ENCODE measurements around the gene JAK1. TPM values are rescaled to one million over a fixed set of nuclear protein-coding genes. Genes with fewer than 3 reads are reported as not detected.

Gene JAK1
- total RNA-seq, 6 experiments from 2014 or later = 48.0 to 71.6 (median 66.5) TPM

DNA sequence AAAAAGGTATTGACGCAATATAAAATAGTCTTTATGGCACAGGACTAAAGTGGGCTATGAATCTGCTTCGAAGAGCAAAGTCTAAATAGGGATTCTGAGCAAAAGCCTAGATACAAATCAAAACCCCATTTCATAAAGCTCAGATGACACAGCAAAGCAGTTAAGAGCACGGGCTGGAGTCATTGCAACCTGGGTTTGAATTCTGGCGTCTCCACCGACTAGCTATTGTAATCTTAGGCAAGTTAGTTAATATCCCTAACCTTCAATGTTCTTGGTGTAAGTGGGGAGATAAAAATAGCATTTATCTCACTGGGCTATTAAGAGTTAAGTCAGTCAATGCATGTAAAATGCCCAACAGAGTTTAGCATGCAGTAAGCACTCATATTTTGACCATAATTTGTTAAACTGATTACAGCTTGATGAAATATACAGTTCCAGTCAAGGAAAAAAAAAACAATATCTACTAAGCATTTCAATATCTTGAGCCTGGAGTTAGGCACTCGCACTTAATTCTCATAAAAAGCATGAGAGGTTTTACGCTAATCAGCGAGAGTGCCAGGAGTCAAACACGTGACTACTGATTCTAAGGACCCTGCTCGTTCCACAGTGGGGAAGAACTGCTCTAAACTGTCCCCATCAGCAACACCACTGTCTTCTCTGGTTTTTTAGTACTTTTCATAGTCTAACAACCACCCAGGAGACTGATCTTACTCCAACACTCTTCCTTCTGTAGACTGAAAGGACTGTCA, 75.5 kb downstream of the JAK1 start:
- peak in 1 of 4 donors; percentile 32 for ATAC-seq
- H3K4me1 ChIP-seq = peaks cover 0 to 13% (median 0%) of the 10 kb centered on the region in 4 donors
- intact Hi-C loops (cut with DNase I) = loop anchor here in 1 of 2 donors (10.0 kb wide), 1 partner anchor 74 kb away; the partner anchor contains the start of gene JAK1
- no peak for TF ChIP-seq POLR2A (IDR thresholded peaks at IDR 0.05)
- TF ChIP-seq, protein P1, sequence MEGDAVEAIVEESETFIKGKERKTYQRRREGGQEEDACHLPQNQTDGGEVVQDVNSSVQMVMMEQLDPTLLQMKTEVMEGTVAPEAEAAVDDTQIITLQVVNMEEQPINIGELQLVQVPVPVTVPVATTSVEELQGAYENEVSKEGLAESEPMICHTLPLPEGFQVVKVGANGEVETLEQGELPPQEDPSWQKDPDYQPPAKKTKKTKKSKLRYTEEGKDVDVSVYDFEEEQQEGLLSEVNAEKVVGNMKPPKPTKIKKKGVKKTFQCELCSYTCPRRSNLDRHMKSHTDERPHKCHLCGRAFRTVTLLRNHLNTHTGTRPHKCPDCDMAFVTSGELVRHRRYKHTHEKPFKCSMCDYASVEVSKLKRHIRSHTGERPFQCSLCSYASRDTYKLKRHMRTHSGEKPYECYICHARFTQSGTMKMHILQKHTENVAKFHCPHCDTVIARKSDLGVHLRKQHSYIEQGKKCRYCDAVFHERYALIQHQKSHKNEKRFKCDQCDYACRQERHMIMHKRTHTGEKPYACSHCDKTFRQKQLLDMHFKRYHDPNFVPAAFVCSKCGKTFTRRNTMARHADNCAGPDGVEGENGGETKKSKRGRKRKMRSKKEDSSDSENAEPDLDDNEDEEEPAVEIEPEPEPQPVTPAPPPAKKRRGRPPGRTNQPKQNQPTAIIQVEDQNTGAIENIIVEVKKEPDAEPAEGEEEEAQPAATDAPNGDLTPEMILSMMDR (IDR thresholded peaks at IDR 0.05) = no peak
- H3K9me3 ChIP-seq = no peaks in the 10 kb centered on the region
- DNase-seq = no peak
- no peaks in the 10 kb centered on the region for H3K27me3 ChIP-seq
- WGBS (ENCODE audit: insufficient coverage, low coverage, low lambda C conversion rate, missing lambda C conversion rate) = 75% methylated on average over 8 of the region's 10 CpGs
- H3K36me3 ChIP-seq = no peaks in the 10 kb centered on the region
- H3K27ac ChIP-seq = peak overlapping the region in 1 of 3 donors; percentile 1
- H3K4me3 ChIP-seq = no peak overlapping the region

DNA sequence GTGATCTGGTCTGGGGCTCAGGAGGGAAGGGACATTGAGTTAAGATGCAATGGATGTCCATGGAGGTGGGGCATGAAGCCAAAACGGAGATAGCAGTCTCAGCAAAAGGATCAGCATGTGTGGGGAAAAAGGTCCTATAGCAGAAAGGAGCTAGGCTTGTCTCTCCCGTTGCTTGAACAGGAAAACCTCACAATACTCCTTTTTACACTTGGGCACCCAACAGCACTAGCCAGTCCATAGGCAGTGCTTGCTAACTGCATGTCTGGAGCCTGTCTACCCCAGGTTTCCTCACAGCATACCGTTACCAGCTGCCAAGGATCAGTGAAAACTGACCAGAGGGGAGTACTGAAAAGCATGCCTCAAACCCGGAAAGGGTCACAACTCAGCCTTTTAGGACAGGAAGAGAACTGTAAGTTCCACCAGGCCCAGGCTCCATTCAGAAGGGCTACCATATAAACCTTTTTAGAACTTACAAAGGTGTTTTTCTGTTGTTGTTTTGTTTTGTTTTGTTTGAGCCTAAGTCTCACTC, 78.6 kb downstream of the JAK1 start:
- Histone ChIP-seq H3K27me3 (no peaks in the 10 kb centered on the region), H3K4me3 (no peak overlapping the region), H3K36me3 (peaks cover 0 to 6% (median 0%) of the 10 kb centered on the region in 4 donors), H3K4me1 (no peaks in the 10 kb centered on the region), H3K27ac (no peak overlapping the region), H3K9me3 (no peaks in the 10 kb centered on the region)
- DNase-seq (no peak), ATAC-seq (peak in 2 of 4 donors; percentile 20 to 26)
- 67% methylated on average over 4 of the region's 4 CpGs for WGBS (ENCODE audit: insufficient coverage, low coverage, low lambda C conversion rate, missing lambda C conversion rate)
- TF ChIP-seq, protein P1 (IDR thresholded peaks at IDR 0.05) = no peak
- no peak for TF ChIP-seq POLR2A (IDR thresholded peaks at IDR 0.05)
- intact Hi-C loops (cut with DNase I) = no loop called here

DNA sequence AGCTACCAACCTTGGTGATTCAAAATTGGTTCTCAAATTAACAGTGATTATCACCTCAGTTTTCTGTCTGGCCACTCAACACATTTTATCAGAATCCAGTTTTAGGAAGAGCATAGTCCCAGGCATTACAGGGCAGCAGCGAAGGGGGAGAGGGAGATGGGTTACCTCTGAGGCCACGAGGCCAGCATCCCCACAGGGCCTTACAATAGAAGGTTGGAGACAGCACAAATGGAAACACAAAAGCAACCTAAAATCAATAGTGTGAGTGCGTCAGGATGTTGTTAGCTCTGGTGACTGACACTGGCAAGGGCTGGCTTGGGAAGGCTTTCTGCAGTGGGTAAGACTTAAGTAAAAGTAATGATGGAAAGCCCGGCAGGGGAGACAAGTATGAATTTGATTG, 79.5 kb downstream of the JAK1 start:
- intact Hi-C loops (cut with DNase I) = no loop called here
- Histone ChIP-seq H3K27me3 (no peaks in the 10 kb centered on the region), H3K4me1 (no peaks in the 10 kb centered on the region), H3K27ac (no peak overlapping the region), H3K4me3 (no peak overlapping the region), H3K9me3 (no peaks in the 10 kb centered on the region), H3K36me3 (peaks cover 0 to 6% (median 0%) of the 10 kb centered on the region in 4 donors)
- TF ChIP-seq, protein P1 (IDR thresholded peaks at IDR 0.05) = no peak
- TF ChIP-seq POLR2A (IDR thresholded peaks at IDR 0.05) = no peak
- ATAC-seq (no peak), DNase-seq (no peak)
- 80% methylated on average over 4 of the region's 4 CpGs for WGBS (ENCODE audit: insufficient coverage, low coverage, low lambda C conversion rate, missing lambda C conversion rate)

DNA sequence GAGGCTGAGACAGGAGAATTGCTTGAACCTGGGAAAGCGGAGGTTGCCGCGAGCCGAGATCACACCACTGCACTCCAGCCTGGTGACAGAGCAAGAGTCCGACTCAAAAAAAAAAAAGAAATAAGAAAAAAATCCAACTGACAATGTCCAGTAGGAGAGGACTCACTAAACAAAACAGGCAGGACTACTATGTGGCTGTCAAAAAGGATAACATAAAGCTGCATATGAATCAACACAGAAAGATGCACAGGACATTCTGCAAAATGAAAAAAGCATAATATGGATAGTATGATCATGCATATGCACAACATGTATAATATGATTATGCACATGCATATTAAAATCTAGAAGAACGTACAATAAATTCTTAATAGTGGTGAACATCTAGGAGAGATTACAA, 80.7 kb downstream of the JAK1 start:
- ATAC-seq = no peak
- no peak overlapping the region for H3K27ac ChIP-seq
- H3K4me3 ChIP-seq = no peak overlapping the region
- H3K27me3 ChIP-seq = no peaks in the 10 kb centered on the region
- H3K4me1 ChIP-seq = no peaks in the 10 kb centered on the region
- no peaks in the 10 kb centered on the region for H3K9me3 ChIP-seq
- no peak for DNase-seq
- intact Hi-C loops (cut with DNase I) = no loop called here
- 80% methylated on average over 1 of the region's 6 CpGs for WGBS (ENCODE audit: insufficient coverage, low coverage, low lambda C conversion rate, missing lambda C conversion rate)
- TF ChIP-seq, protein P1 (IDR thresholded peaks at IDR 0.05) = no peak
- no peak for TF ChIP-seq POLR2A (IDR thresholded peaks at IDR 0.05)
- H3K36me3 ChIP-seq = peaks cover 0 to 15% (median 0%) of the 10 kb centered on the region in 4 donors
